ENCODE data around the gene LRRK1. TPM values are rescaled to one million over a fixed set of nuclear protein-coding genes. Genes with fewer than 3 reads are reported as not detected.

LRRK1 gene
- total and polyA plus RNA-seq, 2 of the 13 experiments (the other 11 are each of a cell fraction or from before 2014, with no cell fraction given), result 0.13 to 1.2 TPM

GRCh38 chr15:100875495-100875894 is 43.7 kb upstream of the LRRK1 start:
- H4K20me1 ChIP-seq (ENCODE audit: insufficient read depth, low read length), result no peaks in the 10 kb centered on the region
- intact Hi-C loops (cut with micrococcal nuclease; ENCODE audit: unreplicated experiment), result no loop called here
- no peaks in the 10 kb centered on the region for H3K79me2 ChIP-seq (ENCODE audit: insufficient read depth, low read length)
- no peak overlapping the region for H3K4me2 ChIP-seq (ENCODE audit: low read depth, low read length)
- 0% methylated on average over 2 of the region's 2 CpGs for WGBS (ENCODE audit: low lambda C conversion rate)
- TF ChIP-seq CSRNP1 (CRISPR knock-in tag; IDR thresholded peaks at IDR 0.05) (no peak), ZSCAN21 (CRISPR knock-in tag; IDR thresholded peaks at IDR 0.05; ENCODE audit: borderline replicate concordance) (no peak), ZNF468 (CRISPR knock-in tag; IDR thresholded peaks at IDR 0.05) (no peak), SAP130 (CRISPR knock-in tag; IDR thresholded peaks at IDR 0.05; ENCODE audit: low read depth) (no peak), FIP1L1 (IDR thresholded peaks at IDR 0.05; ENCODE audit: borderline replicate concordance, insufficient read depth, low read depth, low read length) (no peak), SYNCRIP (IDR thresholded peaks at IDR 0.05; ENCODE audit: insufficient read depth, low read depth, low read length) (no peak)
- no peaks in the 10 kb centered on the region for H3K36me3 ChIP-seq (replicated peaks in 1 of 2; ENCODE audit: control insufficient read depth in 1 of 2, insufficient read depth in 2 of 2, low read length in 2 of 2)
- H3K4me3 ChIP-seq (replicated peaks in 1 of 3; ENCODE audit: insufficient read depth in 1 of 3, low read depth in 2 of 3, low read length in 3 of 3), result no peak overlapping the region
- in situ Hi-C loops (cut with HindIII; ENCODE audit: extremely low pct_ligation_motif_present, low pct_unique_long_range_greater_than_20kb), result no loop called here
- DNase-seq (ENCODE audit: low spot score) (no peak), ATAC-seq (no peak), FAIRE-seq (no peak)
- H3K4me1 ChIP-seq (ENCODE audit: insufficient read depth, low read length), result no peaks in the 10 kb centered on the region
- no peaks in the 10 kb centered on the region for H3K9me3 ChIP-seq (ENCODE audit: low read length)
- CTCF ChIA-PET (ENCODE audit: low intra/inter-chr PET ratio, low total read pairs), result no interaction called here
- no peak overlapping the region for H3K27ac ChIP-seq (ENCODE audit: extremely low read length, insufficient read depth, low read length)
- no peak overlapping the region for H2AFZ ChIP-seq (ENCODE audit: low read length)
- BruUV-seq (replicated peaks), result no TSS peak
- H3K27me3 ChIP-seq (ENCODE audit: control insufficient read depth in 1 of 2, insufficient read depth in 2 of 2, low read length in 2 of 2), result peaks cover 0 to 21% of the 10 kb centered on the region in 2 experiments; a peak in 1 of 5 replicates
- H3K9ac ChIP-seq (ENCODE audit: insufficient read depth, low read depth, low read length), result no peak overlapping the region
- POLR2A ChIA-PET, result no interaction called here

GRCh38 chr15:100875976-100876375 is 43.2 kb upstream of the LRRK1 start:
- ChIA-PET POLR2A (no interaction called here), CTCF (ENCODE audit: low intra/inter-chr PET ratio, low total read pairs) (no interaction called here)
- Histone ChIP-seq H3K4me2 (ENCODE audit: low read depth, low read length) (no peak overlapping the region), H3K9me3 (ENCODE audit: low read length) (no peaks in the 10 kb centered on the region), H3K36me3 (replicated peaks in 1 of 2; ENCODE audit: control insufficient read depth in 1 of 2, insufficient read depth in 2 of 2, low read length in 2 of 2) (no peaks in the 10 kb centered on the region), H3K9ac (ENCODE audit: insufficient read depth, low read depth, low read length) (no peak overlapping the region), H3K4me1 (ENCODE audit: insufficient read depth, low read length) (no peaks in the 10 kb centered on the region), H2AFZ (ENCODE audit: low read length) (no peak overlapping the region), H3K27me3 (ENCODE audit: control insufficient read depth in 1 of 2, insufficient read depth in 2 of 2, low read length in 2 of 2) (peaks cover 0 to 26% of the 10 kb centered on the region in 2 experiments; a peak in 2 of 5 replicates), H3K79me2 (ENCODE audit: insufficient read depth, low read length) (no peaks in the 10 kb centered on the region), H3K4me3 (replicated peaks in 1 of 3; ENCODE audit: insufficient read depth in 1 of 3, low read depth in 2 of 3, low read length in 3 of 3) (no peak overlapping the region), H3K27ac (ENCODE audit: extremely low read length, insufficient read depth, low read length) (no peak overlapping the region), H4K20me1 (ENCODE audit: insufficient read depth, low read length) (no peaks in the 10 kb centered on the region)
- intact Hi-C loops (cut with micrococcal nuclease; ENCODE audit: unreplicated experiment), result no loop called here
- BruUV-seq (replicated peaks), result no TSS peak
- DNase-seq (ENCODE audit: low spot score) (no peak), FAIRE-seq (no peak), ATAC-seq (no peak)
- WGBS (ENCODE audit: low lambda C conversion rate), result 37% methylated on average over 7 of the region's 7 CpGs
- in situ Hi-C loops (cut with HindIII; ENCODE audit: extremely low pct_ligation_motif_present, low pct_unique_long_range_greater_than_20kb), result no loop called here
- TF ChIP-seq ZSCAN22 (CRISPR knock-in tag; IDR thresholded peaks at IDR 0.05) (no peak), MED8 (CRISPR knock-in tag; IDR thresholded peaks at IDR 0.05; ENCODE audit: insufficient replicate concordance) (no peak), ZNF24 (IDR thresholded peaks at IDR 0.05) (no peak), ZNF224 (CRISPR knock-in tag; IDR thresholded peaks at IDR 0.05) (no peak), CBX5 (CRISPR knock-in tag; IDR thresholded peaks at IDR 0.05; ENCODE audit: borderline replicate concordance) (no peak), ZNF556 (CRISPR knock-in tag; IDR thresholded peaks at IDR 0.05; ENCODE audit: borderline replicate concordance) (no peak), NFE2L1 (CRISPR knock-in tag; IDR thresholded peaks at IDR 0.05; ENCODE audit: borderline replicate concordance) (no peak), ZBTB8A (CRISPR knock-in tag; IDR thresholded peaks at IDR 0.05; ENCODE audit: borderline replicate concordance, low read depth) (no peak), NKX3-1 (CRISPR knock-in tag; IDR thresholded peaks at IDR 0.05) (no peak), GABPB1 (CRISPR knock-in tag; IDR thresholded peaks at IDR 0.05) (no peak)
